HepG2 (cell line): Measurements from ENCODE around the gene PON1. TPM values are rescaled to one million over a fixed set of nuclear protein-coding genes. Genes with fewer than 3 reads are reported as not detected.

Experiments used
- ATAC-seq: fragments of 200-7000 bp; cut with Tn5 transposase; 3 replicates; pipeline ENCODE4 v1.9.1; 2020; ENCODE audit warnings: mild to moderate bottlenecking, moderate library complexity
- BruUV-seq: library from RNA; stranded (reverse); fragments of 400-500 nt; replicated peaks from 2 replicates; lab custom pipeline; 2021; lab: Mats Ljungman, UMichigan
- CTCF ChIA-PET: fragments of 300-600 bp; formaldehyde crosslinking; extraction: SDS; loops from one replicate; lab custom pipeline; 2021; ENCODE audit warnings: low total read pairs, inconsistent platforms, low intra/inter-chr PET ratio; lab: Yijun Ruan, JAX
- POLR2A ChIA-PET: fragments of 350-600 bp; sonication (Branson Sonifier 250); formaldehyde crosslinking; loops from one replicate; lab custom pipeline; 2020; ENCODE audit warnings: antibody characterized with exemption, inconsistent platforms; lab: Yijun Ruan, JAX
- DNase-seq: peaks from one replicate; pipeline ENCODE4 v3.0.0-alpha.2; 2015; ENCODE audit warnings: low spot score
- FAIRE-seq: peaks from 3 replicates; lab custom pipeline; 2011; peaks lifted over from hg19 to GRCh38; lab: Jason Lieb, UNC
- H2AFZ ChIP-seq: one replicate; pipeline ENCODE4 v1.6.1; 2011; ENCODE audit warnings: low read length, inconsistent platforms
- H3K27ac ChIP-seq: fragments of 300-600 bp; 3 replicates; pipeline ENCODE4 v1.8.0; 2011; ENCODE audit warnings: mixed run types, mild to moderate bottlenecking, mixed read lengths, low read length, inconsistent platforms; ENCODE audit not compliant: insufficient read depth; ENCODE audit errors: extremely low read length
- H3K27me3 ChIP-seq, 2 experiments: fragments of 200-600 bp in 1 of 2; 2 replicates in 1 of 2; 3 replicates in 1 of 2; pipeline versions ENCODE4 v1.6.0 to v1.8.0; 2011; ENCODE audit warnings: low read length in 2 of 2, mild to moderate bottlenecking in 2 of 2, moderate library complexity in 2 of 2, inconsistent platforms in 1 of 2; ENCODE audit not compliant: insufficient read depth in 2 of 2, control insufficient read depth in 1 of 2
- H3K36me3 ChIP-seq, 2 experiments: fragments of 200-600 bp in 1 of 2; replicated peaks in 1 of 2; 2 replicates in 1 of 2; 3 replicates in 1 of 2; pipeline versions ENCODE4 v1.5.1 to v1.8.0; 2011; ENCODE audit warnings: low read length in 2 of 2, inconsistent platforms in 1 of 2; ENCODE audit not compliant: insufficient read depth in 2 of 2, control insufficient read depth in 1 of 2
- H3K4me1 ChIP-seq: 2 replicates; pipeline ENCODE4 v1.5.1; 2012; ENCODE audit warnings: low read length, inconsistent platforms; ENCODE audit not compliant: insufficient read depth
- H3K4me2 ChIP-seq: 2 replicates; pipeline ENCODE4 v1.6.0; 2011; ENCODE audit warnings: low read depth, low read length, inconsistent platforms
- H3K4me3 ChIP-seq, 3 experiments: fragments of 200-600 bp in 1 of 3; sonication (generic), shearing (Covaris generic) in 1 of 3; replicated peaks in 1 of 3; 2 replicates each; pipeline ENCODE4 v1.5.1; 2011 to 2016; ENCODE audit warnings: low read length in 3 of 3, inconsistent platforms in 2 of 3, low read depth in 2 of 3, mild to moderate bottlenecking in 2 of 3, control low read depth in 1 of 3, mixed read lengths in 1 of 3; ENCODE audit not compliant: insufficient read depth in 1 of 3
- H3K79me2 ChIP-seq: one replicate; pipeline ENCODE4 v1.6.1; 2011; ENCODE audit warnings: low read length, inconsistent platforms; ENCODE audit not compliant: insufficient read depth
- H3K9ac ChIP-seq: 2 replicates; pipeline ENCODE4 v1.6.0; 2011; ENCODE audit warnings: mild to moderate bottlenecking, low read depth, low read length, inconsistent platforms; ENCODE audit not compliant: insufficient read depth
- H3K9me3 ChIP-seq: 2 replicates; pipeline ENCODE4 v1.5.1; 2012; ENCODE audit warnings: mild to moderate bottlenecking, low read length
- H4K20me1 ChIP-seq: 2 replicates; pipeline ENCODE4 v1.6.0; 2011; ENCODE audit warnings: inconsistent platforms, mild to moderate bottlenecking, low read length, moderate library complexity; ENCODE audit not compliant: insufficient read depth
- AGO2 ChIP-seq: fragments of 200-400 bp; formaldehyde crosslinking; optimal IDR thresholded peaks from 2 replicates; pipeline ENCODE3; 2017; ENCODE audit warnings: mild to moderate bottlenecking, low read depth, low read length, moderate library complexity
- CEBPG ChIP-seq: IDR thresholded peaks from 2 replicates; pipeline ENCODE4 v1.6.1; 2016
- GFI1 ChIP-seq: sonication (generic); formaldehyde crosslinking; IDR thresholded peaks from 2 replicates; pipeline ENCODE4 v1.5.0; 2020; ENCODE audit warnings: missing genetic modification reagents, mild to moderate bottlenecking, borderline replicate concordance
- HDAC6 ChIP-seq: fragments of 200-600 bp; sonication (generic); IDR thresholded peaks from 2 replicates; pipeline ENCODE4 v1.7.0; 2017; ENCODE audit warnings: mild to moderate bottlenecking, antibody characterized with exemption, low read length, low read depth
- HNRNPH1 ChIP-seq: fragments of 200-400 bp; formaldehyde crosslinking; optimal IDR thresholded peaks from 2 replicates; pipeline ENCODE3; 2017; ENCODE audit warnings: mild to moderate bottlenecking, low read depth, low read length
- MTA3 ChIP-seq: sonication (generic); formaldehyde crosslinking; IDR thresholded peaks from 2 replicates; pipeline ENCODE4 v1.4.0; 2020; ENCODE audit warnings: missing genetic modification reagents
- PCBP2 ChIP-seq: fragments of 200-400 bp; formaldehyde crosslinking; optimal IDR thresholded peaks from 2 replicates; pipeline ENCODE3; 2018; ENCODE audit warnings: low read length, low read depth; ENCODE audit not compliant: poor library complexity, severe bottlenecking
- SAP130 ChIP-seq: IDR thresholded peaks from 2 replicates; pipeline ENCODE4 v1.6.1; 2016; ENCODE audit warnings: low read depth
- SMAD1 ChIP-seq: sonication (generic); formaldehyde crosslinking; IDR thresholded peaks from 2 replicates; pipeline ENCODE4 v1.4.0; 2020; ENCODE audit warnings: missing genetic modification reagents, low read depth, mild to moderate bottlenecking, borderline replicate concordance
- U2AF1 ChIP-seq: fragments of 200-400 bp; formaldehyde crosslinking; optimal IDR thresholded peaks from 2 replicates; pipeline ENCODE3; 2017; ENCODE audit warnings: mild to moderate bottlenecking, low read depth, low read length
- ZNF3 ChIP-seq: IDR thresholded peaks from 2 replicates; pipeline ENCODE4 v1.7.0; 2017; ENCODE audit warnings: inconsistent platforms
- ZNF432 ChIP-seq: sonication (generic); formaldehyde crosslinking; IDR thresholded peaks from 2 replicates; pipeline ENCODE4 v1.5.0; 2020; ENCODE audit warnings: missing genetic modification reagents, mild to moderate bottlenecking, borderline replicate concordance
- ZNF775 ChIP-seq: sonication (generic); formaldehyde crosslinking; IDR thresholded peaks from 2 replicates; pipeline ENCODE4 v1.4.0; 2020; ENCODE audit warnings: missing genetic modification reagents, mild to moderate bottlenecking, moderate library complexity, borderline replicate concordance
- WGBS: methylation state at CpG from one replicate; pipeline ENCODE4 v1.1.6; 2017; ENCODE audit warnings: low lambda C conversion rate; 5-methylcytosine and 5-hydroxymethylcytosine counted together
- in situ Hi-C: cut with HindIII; loops from 2 replicates; pipeline ENCODE4 v1.10.0; 2017; ENCODE audit warnings: low pct_unique_long_range_greater_than_20kb; ENCODE audit not compliant: extremely low pct_ligation_motif_present
- intact Hi-C: fragments of 100-400 bp; cut with micrococcal nuclease; formaldehyde crosslinking; loops from one replicate; pipeline ENCODE4 v1.10.0; 2022; ENCODE audit not compliant: unreplicated experiment
- polyA plus RNA-seq, 8 experiments: library from polyadenylated mRNA; depleted of rRNA in 3 of 8; stranded (reverse) in 7 of 8; unstranded in 1 of 8; fragments of >200 nt; fragmentation: Illumina TruSeq in 4 of 8; extraction: Trizol in 4 of 8; gene quantifications; 2 replicates each; pipeline versions ENCODE4 v1.2.1 to v1.2.3, GENCODE V29; 2011 to 2016; ENCODE audit warnings: low read depth in 4 of 8, missing spikeins in 1 of 8, mixed read lengths in 1 of 8; ENCODE audit not compliant: insufficient read depth in 1 of 8
- total RNA-seq, 5 experiments: library from RNA; depleted of rRNA; stranded (reverse); fragments of >200 nt; fragmentation: Illumina TruSeq; extraction: Trizol; gene quantifications; 2 replicates each; pipeline ENCODE4 v1.2.3, GENCODE V29; 2016; ENCODE audit warnings: low read depth in 1 of 5
- TF ChIP-seq, protein P1 (sequence below): sonication (generic); formaldehyde crosslinking; IDR thresholded peaks from 2 replicates; pipeline ENCODE4 v1.4.0; 2020; ENCODE audit warnings: missing genetic modification reagents; ENCODE audit errors: not compliant biosample characterization

Gene PON1
- total and polyA plus RNA-seq, 2 of the 13 experiments (the other 11 are each of a cell fraction or from before 2014, with no cell fraction given) = 0.27 to 0.57 TPM

DNA sequence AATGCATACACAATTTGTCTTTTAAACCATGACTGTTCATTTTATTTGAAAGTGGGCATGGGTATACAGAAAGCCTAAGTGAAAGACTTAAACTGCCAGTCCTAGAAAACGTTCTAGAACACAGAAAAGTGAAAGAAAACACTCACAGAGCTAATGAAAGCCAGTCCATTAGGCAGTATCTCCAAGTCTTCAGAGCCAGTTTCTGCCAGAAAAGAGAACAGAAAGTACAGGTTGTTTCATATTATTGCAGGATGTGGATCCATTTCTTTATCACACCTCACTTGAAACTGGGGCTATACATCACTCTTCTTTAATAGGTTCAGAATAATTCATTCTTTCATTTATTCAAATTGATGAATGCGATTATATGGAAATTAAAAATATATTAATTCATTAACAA, 7.7 kb downstream of the PON1 start (continued):
- TF ChIP-seq SAP130 (CRISPR knock-in tag) (no peak), MTA3 (CRISPR knock-in tag) (no peak), ZNF3 (CRISPR knock-in tag) (no peak), GFI1 (no peak)

DNA sequence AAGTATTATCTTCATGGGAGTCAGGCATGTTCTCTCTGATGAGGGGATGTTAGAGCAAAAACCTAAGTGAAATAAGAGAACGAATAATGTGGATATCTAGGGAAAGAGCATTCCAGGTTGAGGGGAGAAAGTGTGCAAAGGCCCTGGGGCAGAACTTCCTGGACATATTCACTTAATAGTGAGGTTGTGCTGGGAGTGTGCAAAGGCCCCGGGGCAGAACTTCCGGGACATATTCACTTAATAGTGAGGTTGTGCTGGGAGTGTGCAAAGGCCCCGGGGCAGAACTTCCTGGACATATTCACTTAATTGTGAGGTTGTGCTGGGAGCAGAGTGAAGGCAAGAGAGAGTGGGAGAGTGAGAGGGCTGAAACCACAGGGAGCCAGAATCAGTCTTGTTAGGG, 11.8 kb downstream of the PON1 start:
- H3K4me2 ChIP-seq = no peak overlapping the region
- ATAC-seq (no peak), DNase-seq (no peak), FAIRE-seq (no peak)
- no peaks in the 10 kb centered on the region for H3K9me3 ChIP-seq
- no peaks in the 10 kb centered on the region for H3K79me2 ChIP-seq
- POLR2A ChIA-PET = no interaction called here
- H2AFZ ChIP-seq = no peak overlapping the region
- H4K20me1 ChIP-seq = no peaks in the 10 kb centered on the region
- no TSS peak for BruUV-seq
- no peak overlapping the region for H3K9ac ChIP-seq
- H3K4me1 ChIP-seq = peaks cover 2% of the 10 kb centered on the region
- H3K27me3 ChIP-seq = no peaks in the 10 kb centered on the region
- intact Hi-C loops (no loop called here), in situ Hi-C loops (no loop called here)
- WGBS = 81% methylated on average over 4 of the region's 4 CpGs
- no peaks in the 10 kb centered on the region for H3K36me3 ChIP-seq
- no peak overlapping the region for H3K27ac ChIP-seq
- no peak overlapping the region for H3K4me3 ChIP-seq
- CTCF ChIA-PET = no interaction called here
- no peak for TF ChIP-seq SMAD1
- TF ChIP-seq PCBP2 = no peak
- TF ChIP-seq CEBPG (CRISPR knock-in tag) = no peak
- TF ChIP-seq AGO2 = no peak
- TF ChIP-seq HNRNPH1 = no peak
- no peak for TF ChIP-seq HDAC6
- no peak for TF ChIP-seq ZNF432 (CRISPR knock-in tag)
- no peak for TF ChIP-seq U2AF1
- TF ChIP-seq, protein P1, sequence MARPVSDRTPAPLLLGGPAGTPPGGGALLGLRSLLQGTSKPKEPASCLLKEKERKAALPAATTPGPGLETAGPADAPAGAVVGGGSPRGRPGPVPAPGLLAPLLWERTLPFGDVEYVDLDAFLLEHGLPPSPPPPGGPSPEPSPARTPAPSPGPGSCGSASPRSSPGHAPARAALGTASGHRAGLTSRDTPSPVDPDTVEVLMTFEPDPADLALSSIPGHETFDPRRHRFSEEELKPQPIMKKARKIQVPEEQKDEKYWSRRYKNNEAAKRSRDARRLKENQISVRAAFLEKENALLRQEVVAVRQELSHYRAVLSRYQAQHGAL = no peak
- TF ChIP-seq ZNF775 = no peak
